ENCODE measurements around the gene ARPC5L.
"Not testable (repeated sequence)": the region's sequence is repeated elsewhere in the genome, so short reads cannot be mapped to it uniquely, and the experiment has no call there.

The ARPC5L gene

DNA sequence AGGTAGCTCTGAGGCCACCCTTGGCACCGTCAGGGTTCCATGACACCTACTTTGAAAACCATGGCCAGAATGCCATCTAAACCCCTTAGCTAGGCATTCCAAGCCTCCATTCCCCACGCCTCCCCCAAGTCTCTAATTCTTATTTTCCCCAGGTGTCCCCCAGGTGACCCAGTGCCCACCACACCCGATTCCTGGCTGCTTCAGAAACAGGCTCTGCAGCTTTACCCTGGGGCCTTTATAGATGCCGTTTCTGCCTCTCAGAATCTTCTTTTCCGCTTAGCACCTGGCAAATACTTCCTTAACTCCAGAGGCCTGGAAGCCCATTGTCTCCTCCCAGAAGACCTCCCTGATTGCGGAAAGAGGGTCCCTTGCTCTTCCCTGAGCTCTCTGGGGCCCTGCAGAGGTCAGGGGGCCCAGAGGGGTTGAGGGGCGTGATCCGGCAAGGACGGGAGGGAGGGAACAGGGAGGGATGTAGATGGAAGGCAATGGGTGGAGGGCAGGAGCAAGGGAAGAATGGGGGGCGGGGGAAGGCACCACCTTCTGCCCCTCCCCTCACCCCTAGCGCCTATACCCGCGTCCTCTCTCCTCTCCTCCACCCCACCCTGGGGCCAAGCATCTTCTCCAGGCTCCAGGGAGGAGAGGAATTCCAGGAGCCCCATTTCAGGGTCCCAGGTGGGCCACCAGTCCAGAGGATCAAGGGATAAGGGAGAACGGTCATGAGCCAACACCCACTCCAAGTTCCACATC, 20.7 kb upstream of the ARPC5L start:
- no peak for DNase-seq

DNA sequence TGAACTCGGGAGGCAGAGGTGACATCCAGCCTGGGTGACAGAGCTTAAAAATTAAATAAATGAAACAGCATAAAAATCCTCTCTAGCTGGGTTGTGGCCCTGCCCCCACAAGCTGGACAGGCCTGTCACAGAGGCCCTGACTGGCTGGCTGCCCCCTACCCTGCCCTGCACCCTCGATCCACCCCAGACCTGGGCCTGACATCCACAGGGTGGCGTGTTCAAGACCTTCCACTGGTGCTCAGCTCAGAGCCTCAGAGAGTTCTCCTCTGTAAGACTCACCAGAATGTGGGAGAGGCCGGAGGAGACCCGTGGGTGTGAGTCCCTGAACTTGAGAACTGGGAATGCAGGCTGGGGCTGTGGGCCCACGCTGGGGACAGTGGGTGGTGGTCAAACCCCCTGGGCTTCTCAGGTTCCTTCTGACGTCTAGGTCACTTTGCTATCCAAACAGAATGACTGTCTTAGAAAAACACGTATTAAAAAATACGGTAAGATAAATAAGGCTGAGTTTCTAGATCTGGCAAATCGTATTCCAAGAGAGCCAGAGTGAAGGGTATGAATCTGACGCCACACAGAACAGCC, 18.4 kb upstream of the ARPC5L start:
- DNase-seq: no peak

DNA sequence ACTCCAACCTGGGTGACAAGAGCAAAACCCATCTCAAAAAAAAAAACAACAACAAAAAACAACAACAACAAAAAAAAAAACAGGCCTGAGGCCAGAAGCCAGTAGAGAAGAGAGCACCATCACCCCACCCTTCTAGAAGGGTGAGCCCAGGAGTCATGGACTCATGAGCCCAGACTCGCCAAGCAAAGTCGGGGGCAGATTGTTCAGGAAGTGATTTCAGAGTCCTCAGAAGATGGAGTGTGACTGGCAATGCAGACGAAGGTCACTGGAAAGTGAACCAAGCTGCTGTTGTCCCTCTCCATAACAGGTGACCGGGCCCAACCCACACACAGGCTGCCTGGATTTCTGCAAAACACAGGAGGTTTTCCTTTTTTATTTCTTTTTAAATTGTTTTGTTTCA, 17.6 kb upstream of the ARPC5L start:
- DNase-seq: no peak

DNA sequence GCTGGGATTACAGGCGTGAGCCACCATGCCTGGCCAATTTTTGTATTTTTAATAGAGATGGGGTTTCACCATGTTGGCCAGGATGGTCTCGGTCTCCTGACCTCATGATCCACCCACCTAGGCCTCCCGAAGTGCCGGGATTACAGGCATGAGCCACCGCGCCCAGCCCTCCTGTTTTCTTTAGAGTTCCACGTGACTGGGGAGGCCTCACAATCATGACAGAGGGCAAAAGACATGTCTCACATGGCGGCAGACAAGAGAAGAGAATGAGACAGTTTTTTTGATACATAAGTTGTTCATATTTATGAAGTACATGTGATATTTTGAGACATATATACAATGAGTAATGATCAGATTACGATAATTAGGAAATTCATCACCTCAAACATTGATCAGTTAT, 15.5 kb upstream of the ARPC5L start:
- DNase-seq: not testable (repeated sequence)

DNA sequence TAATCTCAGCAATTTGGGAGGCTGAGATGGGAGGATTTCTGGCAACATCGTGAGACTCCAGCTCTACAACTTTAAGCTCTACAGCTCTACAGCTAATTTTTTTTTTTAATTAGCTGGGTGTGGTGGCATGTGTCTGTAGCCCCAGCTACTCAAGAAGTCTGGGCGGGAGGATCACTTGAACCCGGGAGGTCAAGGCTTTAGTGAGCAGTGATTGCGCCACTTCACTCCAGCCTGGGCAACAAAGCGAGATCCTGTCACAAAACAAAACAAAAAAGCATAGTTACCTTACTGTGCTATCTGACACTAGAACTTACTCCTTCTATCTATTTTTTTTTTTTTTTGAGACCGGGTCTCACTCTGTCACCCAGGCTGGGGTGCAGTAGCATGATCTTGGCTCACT, 15.0 kb upstream of the ARPC5L start:
- no peak for DNase-seq

DNA sequence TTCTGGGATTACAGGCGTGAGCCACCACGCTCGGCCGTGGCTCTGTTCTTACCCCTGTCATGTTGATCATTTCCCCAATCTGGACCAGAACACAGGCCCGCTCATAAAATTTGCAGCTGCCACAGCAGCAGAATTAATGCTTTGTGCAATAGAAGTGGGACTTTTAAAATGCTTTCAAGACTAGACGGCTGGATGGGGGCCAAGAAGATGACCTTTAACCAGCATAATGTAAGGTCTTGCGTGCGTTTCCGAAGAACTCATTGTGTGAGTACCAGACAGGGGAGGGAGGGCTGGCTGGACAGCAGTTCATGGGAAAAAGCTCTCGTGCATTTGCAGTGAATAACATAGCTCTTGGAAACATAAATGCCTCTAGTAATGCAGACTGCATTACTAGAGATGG, 12.1 kb upstream of the ARPC5L start:
- no peak for DNase-seq

DNA sequence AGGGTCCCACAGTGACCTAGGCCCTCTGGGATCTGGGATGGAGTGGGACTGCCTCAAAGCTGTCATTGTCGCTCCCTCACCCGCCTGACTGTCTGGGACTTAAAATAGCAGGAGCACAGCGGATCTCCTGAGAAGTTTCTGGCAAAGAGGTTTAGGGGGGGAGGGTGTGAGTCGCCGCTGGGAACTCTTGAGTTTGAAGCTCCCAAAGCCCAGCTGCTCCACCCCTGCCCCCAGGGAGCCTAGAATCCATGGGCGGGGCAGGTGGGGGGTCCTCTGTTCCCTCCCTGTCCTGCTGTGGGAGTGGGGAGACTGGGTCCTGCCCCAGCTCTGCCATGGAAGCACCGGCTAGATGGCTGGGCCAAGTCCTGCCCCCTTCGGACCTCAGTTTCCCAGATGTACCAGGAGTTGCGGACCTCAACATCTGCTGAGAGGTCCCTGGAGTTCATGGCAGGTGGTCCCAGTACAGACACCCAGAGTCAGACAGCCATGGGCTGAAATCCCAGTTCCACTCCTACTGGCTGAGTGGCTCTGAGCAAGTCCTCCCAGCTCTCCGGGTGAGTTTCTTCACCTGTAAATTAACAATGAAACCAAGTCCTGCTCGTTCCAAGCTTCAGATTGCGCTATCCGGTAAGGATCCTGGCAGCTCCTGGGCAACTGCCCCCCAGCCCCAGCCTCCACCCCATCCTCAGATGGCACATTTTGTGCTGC, 9.7 kb upstream of the ARPC5L start:
- no peak for DNase-seq

DNA sequence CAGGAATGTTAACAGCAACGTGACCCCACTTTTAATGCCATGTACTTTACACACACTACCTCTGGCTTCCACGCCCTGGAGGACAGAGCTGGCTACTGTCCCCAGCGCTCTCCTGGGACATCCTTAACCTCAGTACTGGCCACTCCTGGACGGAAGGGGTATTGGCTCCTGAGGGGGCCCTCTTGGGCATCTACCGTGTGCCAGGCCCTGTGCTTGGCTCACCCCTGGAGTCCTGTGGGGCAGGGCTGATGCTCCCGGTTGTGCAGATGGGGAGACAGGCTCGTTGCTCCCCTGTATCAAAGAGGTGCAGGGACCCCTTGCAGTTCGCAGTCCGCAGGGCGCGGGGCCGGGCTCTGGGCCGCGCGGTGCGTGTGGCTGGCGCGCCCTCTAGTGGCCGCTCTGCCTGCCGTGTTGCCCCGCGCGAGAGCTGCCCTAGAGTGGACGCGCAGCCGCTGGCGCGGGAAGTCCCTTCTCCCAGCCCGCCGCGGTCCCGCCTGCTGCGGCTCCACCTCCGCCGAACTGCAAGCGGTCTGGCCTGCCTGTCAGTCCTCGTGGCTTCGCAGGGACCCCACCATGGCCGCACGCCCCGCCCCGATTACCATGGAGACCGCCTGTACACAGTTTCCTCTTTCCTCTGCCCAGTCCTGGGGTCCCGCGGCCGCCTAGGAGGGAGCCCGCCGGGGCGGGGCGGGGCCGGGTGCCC, 8.9 kb upstream of the ARPC5L start, which contains the start of gene WDR38:
WDR38 (plus strand) TSS at position 632 of the 703 bp plus-strand sequence. CDS start 72 bp downstream, outside the sequence.
- peak; percentile 74 for DNase-seq

DNA sequence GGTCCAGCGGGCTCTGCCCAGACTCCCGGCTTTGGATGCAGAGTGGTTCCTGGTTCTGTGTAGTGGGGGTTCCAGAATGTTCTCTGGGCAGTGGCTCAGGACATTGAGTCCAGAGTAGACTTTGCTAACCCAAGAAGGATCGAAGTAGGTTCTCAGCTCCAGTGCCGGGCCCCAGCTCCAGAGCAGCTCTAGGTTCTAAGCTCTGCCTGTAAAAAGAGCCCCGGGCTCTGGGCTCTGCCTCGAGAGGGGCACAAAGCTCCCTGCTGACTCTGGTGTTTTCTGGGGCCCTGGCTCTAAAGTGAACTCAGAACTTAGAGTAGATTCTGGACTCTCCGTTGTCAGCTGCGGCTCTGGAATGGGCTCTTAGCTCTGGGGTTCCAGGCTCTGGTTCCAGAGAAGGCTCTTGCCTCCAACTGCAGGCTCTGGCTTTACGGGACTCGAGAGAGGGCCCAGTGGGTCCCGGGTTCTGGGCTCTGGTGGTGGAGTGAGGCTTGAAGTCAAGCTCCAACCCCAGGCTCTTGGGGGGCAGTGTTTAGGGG, 8.3 kb upstream of the ARPC5L start:
- DNase-seq: no peak

DNA sequence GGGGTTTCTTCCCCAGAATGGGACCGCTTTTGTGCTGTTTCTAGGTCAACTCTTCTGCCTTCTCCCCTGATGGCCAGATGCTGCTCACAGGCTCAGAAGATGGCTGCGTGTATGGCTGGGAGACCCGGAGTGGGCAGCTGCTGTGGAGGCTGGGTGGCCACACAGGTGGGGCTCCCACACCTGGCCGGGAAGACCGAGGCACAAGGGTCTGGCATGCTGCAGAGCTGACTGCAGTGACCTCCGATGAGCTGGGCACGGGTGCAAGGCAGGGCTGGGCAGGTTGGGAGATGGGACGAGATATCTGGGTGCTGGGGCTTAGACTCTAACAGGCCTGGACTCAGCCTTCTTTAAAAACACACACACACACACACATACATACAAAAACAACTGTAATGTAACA, 7.8 kb upstream of the ARPC5L start:
- DNase-seq: no peak

DNA sequence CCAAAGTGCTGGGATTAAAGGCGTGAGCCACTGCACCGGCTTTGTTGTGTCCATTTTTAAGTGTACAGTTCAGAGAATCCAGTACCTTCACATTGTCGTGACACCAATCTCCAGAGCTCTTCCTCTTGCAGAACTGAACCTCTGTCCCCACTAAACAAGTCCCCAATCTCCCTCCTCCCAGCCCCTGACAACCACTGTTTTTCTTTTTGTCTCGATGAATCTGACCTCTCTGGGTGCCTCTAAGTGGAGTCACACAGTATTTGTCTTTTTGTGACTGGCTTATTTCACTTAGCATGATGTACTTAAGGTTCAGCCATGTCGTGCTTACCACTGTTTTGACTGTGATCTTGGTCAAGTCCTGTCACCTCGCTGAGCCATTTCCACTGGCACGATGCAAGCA, 7.1 kb upstream of the ARPC5L start:
- no peak for DNase-seq

DNA sequence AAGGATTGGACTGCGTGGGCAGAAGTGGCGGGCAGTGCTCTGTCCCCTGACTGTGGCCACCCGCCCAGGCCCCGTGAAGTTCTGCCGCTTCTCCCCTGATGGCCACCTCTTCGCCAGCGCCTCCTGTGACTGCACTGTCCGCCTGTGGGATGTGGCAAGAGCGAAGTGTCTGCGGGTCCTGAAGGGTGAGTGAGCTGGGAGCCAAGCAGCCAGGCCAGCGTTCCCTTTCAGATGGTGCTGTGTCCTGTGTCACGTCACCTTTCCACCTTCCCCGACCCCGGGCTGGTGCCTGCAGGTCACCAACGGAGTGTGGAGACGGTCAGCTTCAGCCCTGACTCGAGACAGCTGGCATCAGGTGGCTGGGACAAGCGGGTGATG, 6.4 kb upstream of the ARPC5L start:
- no peak for DNase-seq

DNA sequence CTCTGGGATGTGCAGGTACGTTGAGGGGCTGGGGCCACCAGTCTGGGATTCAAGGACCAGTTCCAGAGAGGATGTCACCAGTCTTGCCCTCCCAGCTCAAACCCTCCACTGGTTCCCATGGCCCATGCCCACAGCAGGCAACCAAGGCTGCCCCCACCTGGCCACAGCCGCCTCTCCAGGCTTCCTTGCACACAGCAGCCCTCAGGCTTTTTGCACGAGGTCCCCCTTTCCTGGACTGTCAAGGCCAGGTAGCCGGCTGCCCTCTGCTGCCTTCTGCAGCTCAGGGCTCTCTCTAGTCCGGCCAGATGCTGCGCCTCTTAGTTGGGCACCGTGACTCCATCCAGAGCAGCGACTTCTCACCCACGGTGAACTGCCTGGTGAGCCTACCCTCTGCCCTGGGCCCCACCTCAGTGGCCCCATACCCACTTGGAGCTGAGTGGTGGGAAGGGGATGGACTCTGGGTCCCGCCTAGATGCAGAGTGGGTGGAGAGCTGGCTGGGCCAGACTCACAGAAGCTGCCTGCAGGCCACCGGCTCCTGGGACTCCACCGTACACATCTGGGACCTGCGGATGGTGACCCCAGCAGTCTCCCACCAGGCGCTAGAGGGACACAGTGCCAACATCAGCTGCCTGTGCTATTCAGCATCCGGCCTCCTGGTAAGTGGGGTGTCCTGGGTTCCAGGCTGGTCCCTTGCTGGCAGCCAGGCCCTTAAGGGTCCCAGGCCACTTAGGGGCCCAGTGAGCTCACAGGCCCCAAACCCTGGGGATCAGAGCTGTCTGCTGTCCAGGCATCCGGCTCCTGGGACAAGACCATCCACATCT, 5.8 kb upstream of the ARPC5L start:
- DNase-seq: no peak

DNA sequence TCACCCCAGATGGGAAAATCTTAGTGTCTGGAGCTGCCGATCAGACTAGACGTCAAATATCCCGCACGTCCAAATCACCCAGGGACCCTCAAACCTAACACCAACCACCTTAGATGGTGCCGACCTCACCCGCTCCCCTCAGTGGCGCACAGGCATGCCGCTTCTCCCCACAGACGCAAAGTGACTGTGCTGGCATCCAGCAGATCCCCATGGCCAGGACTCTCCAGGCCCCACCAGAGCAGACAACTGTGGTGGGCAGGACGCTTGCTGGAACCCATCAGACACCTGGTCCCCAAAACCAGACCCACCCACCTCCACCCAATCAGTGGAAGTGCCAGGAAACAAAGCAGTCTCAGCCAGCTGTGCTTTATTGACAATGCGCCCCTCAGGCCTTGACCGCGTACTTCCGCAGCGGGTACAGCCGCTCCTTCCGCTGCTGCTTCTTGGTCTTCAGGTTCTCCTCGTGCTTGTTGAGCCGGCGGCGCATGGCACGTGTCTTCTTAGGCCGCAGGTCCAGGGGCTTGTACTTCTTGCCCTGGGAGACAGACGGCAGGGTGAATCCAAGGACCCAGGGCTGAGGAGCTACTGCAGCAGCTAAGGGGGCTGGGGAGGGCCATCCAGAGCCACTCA, 4.3 kb upstream of the ARPC5L start:
- no peak for DNase-seq

DNA sequence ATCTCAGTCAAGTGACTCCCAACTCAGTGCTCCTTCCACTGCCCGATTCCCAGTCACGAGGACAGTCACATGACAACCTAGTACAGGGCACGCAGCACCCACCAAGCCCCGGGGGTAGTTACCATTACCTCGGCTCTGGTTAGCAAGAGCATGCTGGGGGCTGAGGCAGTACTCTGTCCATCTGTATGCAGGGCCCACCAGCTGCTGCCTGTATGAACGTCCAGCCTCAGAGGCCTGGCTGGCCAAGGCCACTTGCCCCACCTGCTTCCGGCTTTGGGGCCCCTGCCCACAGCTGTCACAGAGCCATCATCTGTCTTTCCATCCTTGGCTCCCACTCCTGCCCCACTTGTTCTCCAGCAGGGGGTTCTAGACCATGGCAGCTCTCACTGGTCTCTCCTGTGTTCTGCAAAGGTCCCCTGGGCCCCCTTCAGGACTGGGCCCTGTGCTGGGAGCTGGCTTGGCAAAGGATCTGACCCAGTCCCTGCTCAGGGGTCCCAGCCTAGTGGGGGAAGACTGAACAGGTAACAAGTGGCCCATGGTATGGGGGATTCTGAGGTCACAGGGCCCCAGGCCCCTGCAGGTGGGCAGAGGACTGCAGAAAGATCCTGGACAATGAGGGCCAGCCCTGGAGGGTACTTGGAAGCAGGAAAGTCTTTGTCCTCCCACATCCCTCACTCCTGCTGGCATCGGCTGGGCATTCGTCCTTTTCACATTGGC, 3.4 kb upstream of the ARPC5L start:
- no peak for DNase-seq

DNA sequence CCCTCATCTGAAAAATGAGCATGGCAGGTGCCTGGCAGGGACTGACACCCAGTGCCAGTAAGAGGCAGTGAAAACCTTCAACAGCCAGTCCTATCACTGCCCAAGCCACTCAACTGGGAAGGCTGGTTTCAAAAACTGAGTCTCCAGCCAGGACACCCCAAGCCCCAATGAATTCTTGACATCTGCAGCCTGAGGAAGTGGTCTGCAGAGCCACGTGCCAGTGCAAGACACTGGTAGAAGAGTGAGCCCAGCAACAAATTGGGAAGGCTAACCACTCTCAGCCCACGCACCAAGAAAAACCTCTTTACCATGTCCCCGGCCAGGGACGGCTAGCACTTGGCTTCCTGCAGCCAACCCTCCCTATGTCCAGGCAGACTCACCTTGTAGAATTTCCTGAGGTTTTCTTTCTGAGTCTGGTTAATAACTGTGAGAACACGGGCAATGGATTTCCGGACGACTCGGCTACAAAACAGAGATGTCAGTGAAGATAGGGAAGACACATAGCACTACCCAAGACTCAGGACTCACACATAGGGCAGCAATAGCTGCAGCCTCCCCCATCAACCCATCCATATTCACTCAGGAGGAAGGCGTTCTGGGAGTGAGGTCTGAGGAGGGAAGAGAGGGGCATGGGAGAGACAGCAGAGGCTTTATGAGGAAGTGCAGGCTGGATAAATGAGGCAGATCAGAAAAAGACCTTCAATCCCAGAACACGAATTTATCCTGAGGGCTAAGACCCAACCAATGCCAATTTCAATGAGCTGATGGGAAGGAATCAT, 1.9 kb upstream of the ARPC5L start:
- DNase-seq: no peak

DNA sequence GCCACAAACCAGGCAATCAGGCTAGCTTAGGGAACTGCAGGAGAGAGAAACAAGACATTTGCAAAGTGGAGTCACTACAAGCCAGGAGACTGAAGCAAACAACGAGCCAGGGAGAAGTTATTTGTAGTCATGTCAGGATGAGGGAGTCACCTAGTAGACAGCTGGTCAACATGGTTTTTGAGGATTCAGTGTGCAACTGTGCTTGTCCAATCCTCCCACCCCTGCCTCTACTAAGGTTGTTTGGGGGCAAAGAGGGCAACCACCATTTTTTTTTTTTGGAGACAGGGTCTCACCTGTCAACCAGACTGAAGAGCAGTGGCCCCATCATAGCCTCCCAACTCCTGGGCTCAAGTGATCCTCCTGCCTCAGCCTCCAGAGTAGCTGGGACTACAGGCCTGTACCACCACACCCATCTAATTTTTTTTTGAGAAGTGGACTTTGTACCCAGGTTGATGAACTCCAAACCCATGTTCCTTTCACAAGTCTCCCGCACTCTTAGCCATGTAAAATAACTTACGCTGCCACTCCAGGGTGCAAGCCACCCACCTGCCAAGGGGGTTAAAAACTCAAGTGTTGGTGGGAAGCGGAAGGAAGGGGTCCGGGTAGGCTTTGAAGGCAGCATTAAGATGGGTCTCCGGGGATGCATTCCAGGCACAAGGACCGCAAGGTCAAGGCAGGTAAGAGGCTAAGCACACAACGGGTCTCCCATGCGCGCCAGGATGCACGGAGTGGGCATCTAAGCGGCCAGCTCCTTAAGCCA, 1.2 kb upstream of the ARPC5L start:
- no peak for DNase-seq

DNA sequence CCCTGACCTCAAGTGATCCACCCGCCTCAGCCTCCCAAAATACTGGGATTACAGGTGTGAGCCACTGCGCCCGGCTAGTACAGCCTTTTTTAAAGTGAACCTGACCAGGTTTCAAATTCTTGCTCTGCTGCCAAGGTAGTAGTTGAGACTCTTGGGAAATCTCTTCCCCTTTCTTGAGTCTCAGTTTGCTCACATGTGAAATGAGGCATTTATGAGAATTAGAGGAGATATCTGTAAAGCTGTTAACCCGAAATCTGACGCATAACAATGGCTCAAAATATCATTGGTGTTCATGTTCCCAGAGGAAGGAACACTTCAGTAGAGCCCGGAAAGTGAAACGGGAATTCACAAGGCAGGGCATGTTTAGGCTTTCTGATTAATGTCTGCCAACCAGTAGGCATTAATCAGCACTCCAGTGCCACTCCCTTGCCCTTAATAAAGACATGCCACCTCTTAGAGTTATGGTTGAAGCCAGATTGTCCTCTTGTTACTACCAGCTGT, 1.5 kb downstream of the ARPC5L start:
- no peak for DNase-seq

All from NCI-H146 (cell line).